H9 (cell line): ENCODE results near the gene SMIM41. TPM values are rescaled to one million over a fixed set of nuclear protein-coding genes. Genes with fewer than 3 reads are reported as not detected.

ENCODE experiments used
- DNase-seq: peaks from one replicate; pipeline ENCODE4 v3.0.0-alpha.2; 2017
- H2AFZ ChIP-seq: one replicate; pipeline ENCODE4 v1.6.1; 2013; ENCODE audit warnings: mild to moderate bottlenecking, low read length, control low read depth, moderate library complexity
- H2AK5ac ChIP-seq: 2 replicates; pipeline ENCODE4 v1.6.1; 2013; ENCODE audit warnings: low read length, control low read depth, mixed read lengths; ENCODE audit not compliant: insufficient read length
- H2BK120ac ChIP-seq: one replicate; pipeline ENCODE4 v1.6.1; 2013; ENCODE audit warnings: low read depth, mild to moderate bottlenecking, low read length, control low read depth, inconsistent platforms; ENCODE audit not compliant: poor library complexity, severe bottlenecking
- H2BK12ac ChIP-seq: 2 replicates; pipeline ENCODE4 v1.6.1; 2013; ENCODE audit warnings: low read length, control low read depth, mixed read lengths, low read depth; ENCODE audit not compliant: insufficient read length
- H2BK15ac ChIP-seq: 2 replicates; pipeline ENCODE4 v1.6.1; 2013; ENCODE audit warnings: low read depth, low read length, control low read depth
- H2BK20ac ChIP-seq: one replicate; pipeline ENCODE4 v1.6.1; 2013; ENCODE audit warnings: low read depth, mild to moderate bottlenecking, low read length, control low read depth, inconsistent platforms; ENCODE audit not compliant: poor library complexity, severe bottlenecking
- H2BK5ac ChIP-seq: 2 replicates; pipeline ENCODE4 v1.6.1; 2013; ENCODE audit warnings: low read length, control low read depth, mixed read lengths; ENCODE audit not compliant: insufficient read length
- H3K14ac ChIP-seq: 2 replicates; pipeline ENCODE4 v1.6.1; 2013; ENCODE audit warnings: low read length, control low read depth; ENCODE audit not compliant: insufficient read depth
- H3K18ac ChIP-seq: 2 replicates; pipeline ENCODE4 v1.6.1; 2013; ENCODE audit warnings: low read depth, mild to moderate bottlenecking, mixed read lengths, low read length, control low read depth; ENCODE audit not compliant: insufficient read length
- H3K23ac ChIP-seq: 2 replicates; pipeline ENCODE4 v1.6.1; 2013; ENCODE audit warnings: low read length, control low read depth, mixed read lengths, low read depth; ENCODE audit not compliant: insufficient read length
- H3K23me2 ChIP-seq: 2 replicates; pipeline ENCODE4 v1.6.1; 2013; ENCODE audit warnings: low read depth, mild to moderate bottlenecking, mixed read lengths, low read length, control low read depth; ENCODE audit not compliant: insufficient read length, poor library complexity, severe bottlenecking
- H3K27ac ChIP-seq: 2 replicates; pipeline ENCODE4 v1.5.1; 2013; ENCODE audit warnings: low read length, control low read depth, mixed read lengths, low read depth; ENCODE audit not compliant: insufficient read length
- H3K27me3 ChIP-seq: 2 replicates; pipeline ENCODE4 v1.6.1; 2013; ENCODE audit warnings: low read length, control low read depth, inconsistent platforms; ENCODE audit not compliant: insufficient read depth
- H3K4ac ChIP-seq: 2 replicates; pipeline ENCODE4 v1.6.1; 2013; ENCODE audit warnings: low read depth, mild to moderate bottlenecking, control low read depth, inconsistent platforms, low read length, moderate library complexity
- H3K4me1 ChIP-seq: 2 replicates; pipeline ENCODE4 v1.6.1; 2013; ENCODE audit warnings: low read length, control low read depth, inconsistent platforms; ENCODE audit not compliant: insufficient read depth
- H3K4me2 ChIP-seq: 2 replicates; pipeline ENCODE4 v1.6.1; 2013; ENCODE audit warnings: low read length, control low read depth, mixed read lengths; ENCODE audit not compliant: insufficient read length, insufficient read depth
- H3K56ac ChIP-seq: 2 replicates; pipeline ENCODE4 v1.6.1; 2013; ENCODE audit warnings: low read depth, mild to moderate bottlenecking, mixed read lengths, low read length, control low read depth; ENCODE audit not compliant: insufficient read length
- H3K79me1 ChIP-seq: 2 replicates; pipeline ENCODE4 v1.6.1; 2013; ENCODE audit warnings: low read depth, mild to moderate bottlenecking, moderate library complexity, low read length, control low read depth, inconsistent platforms; ENCODE audit not compliant: insufficient read depth, poor library complexity, severe bottlenecking
- H3K79me2 ChIP-seq: 2 replicates; pipeline ENCODE4 v1.6.1; 2013; ENCODE audit warnings: low read length, control low read depth, inconsistent platforms; ENCODE audit not compliant: insufficient read depth
- H3K9ac ChIP-seq: 2 replicates; pipeline ENCODE4 v1.6.1; 2013; ENCODE audit warnings: low read length, control low read depth, mixed read lengths; ENCODE audit not compliant: insufficient read length; ENCODE audit errors: extremely low read depth
- H3K9me3 ChIP-seq: one replicate; pipeline ENCODE4 v1.6.1; 2013; ENCODE audit warnings: low read depth, low read length, inconsistent platforms; ENCODE audit not compliant: control insufficient read depth
- H3T11ph ChIP-seq: one replicate; pipeline ENCODE4 v1.6.1; 2013; ENCODE audit warnings: mild to moderate bottlenecking, low read length, control low read depth, inconsistent platforms
- H4K20me1 ChIP-seq: one replicate; pipeline ENCODE4 v1.6.1; 2013; ENCODE audit not compliant: control insufficient read depth, insufficient read length, insufficient read depth
- H4K5ac ChIP-seq: 2 replicates; pipeline ENCODE4 v1.6.1; 2013; ENCODE audit warnings: low read depth, mild to moderate bottlenecking, mixed read lengths, low read length, control low read depth; ENCODE audit not compliant: insufficient read length
- H4K8ac ChIP-seq: replicated peaks from 2 replicates; pipeline ENCODE4 v1.6.1; 2013; ENCODE audit warnings: low read length, control low read depth, mixed read lengths, low read depth; ENCODE audit not compliant: insufficient read length
- H4K91ac ChIP-seq: 2 replicates; pipeline ENCODE4 v1.6.1; 2013; ENCODE audit warnings: low read depth, mild to moderate bottlenecking, moderate library complexity, mixed read lengths, low read length, control low read depth; ENCODE audit not compliant: insufficient read length
- H3K27ac Mint-ChIP-seq, 3 experiments: 2 replicates in 2 of 3; 3 replicates in 1 of 3; pipeline ENCODE4 v1.8.0; 2020 to 2021; ENCODE audit warnings: mixed read lengths in 3 of 3, mild to moderate bottlenecking in 1 of 3, moderate library complexity in 1 of 3
- H3K27me3 Mint-ChIP-seq: 2 replicates; pipeline ENCODE4 v1.8.0; 2021; ENCODE audit warnings: low read depth, mild to moderate bottlenecking, moderate library complexity, mixed read lengths
- H3K36me3 Mint-ChIP-seq, 3 experiments: 2 replicates in 2 of 3; 3 replicates in 1 of 3; pipeline ENCODE4 v1.8.0; 2020 to 2021; ENCODE audit warnings: low read depth in 3 of 3, mixed read lengths in 3 of 3; ENCODE audit not compliant: insufficient read depth in 1 of 3
- H3K4me1 Mint-ChIP-seq, 2 experiments: 2 replicates each; pipeline ENCODE4 v1.8.0; 2020; ENCODE audit warnings: mixed read lengths in 2 of 2
- H3K4me3 Mint-ChIP-seq, 2 experiments: 2 replicates in 1 of 2; 3 replicates in 1 of 2; pipeline ENCODE4 v1.8.0; 2020 to 2021; ENCODE audit warnings: mild to moderate bottlenecking in 2 of 2, mixed read lengths in 2 of 2, moderate library complexity in 1 of 2
- H3K9me3 Mint-ChIP-seq, 2 experiments: 2 replicates in 1 of 2; 3 replicates in 1 of 2; pipeline ENCODE4 v1.8.0; 2020; ENCODE audit warnings: mild to moderate bottlenecking in 2 of 2, mixed read lengths in 2 of 2, moderate library complexity in 1 of 2
- WGBS: extraction: QIAGEN DNeasy Blood & Tissue Kit; methylation state at CpG from one replicate; pipeline ENCODE4 v1.1.7; 2013; ENCODE audit warnings: missing lambda C conversion rate, low lambda C conversion rate, mixed read lengths; ENCODE audit not compliant: insufficient read length; ENCODE audit errors: extremely low coverage; 5-methylcytosine and 5-hydroxymethylcytosine counted together
- total RNA-seq: library from RNA; stranded (reverse); gene quantifications from 2 replicates; pipeline ENCODE4 v1.2.1, GENCODE V29; 2021
- TF ChIP-seq, protein P1 (sequence below): fragments of 200-600 bp; sonication (generic); conservative IDR thresholded peaks from 3 replicates; pipeline ENCODE4 v1.8.0; 2021; ENCODE audit warnings: antibody characterized with exemption, mild to moderate bottlenecking

Gene SMIM41
- total RNA-seq, 1 experiment from 2014 or later: not detected

DNA sequence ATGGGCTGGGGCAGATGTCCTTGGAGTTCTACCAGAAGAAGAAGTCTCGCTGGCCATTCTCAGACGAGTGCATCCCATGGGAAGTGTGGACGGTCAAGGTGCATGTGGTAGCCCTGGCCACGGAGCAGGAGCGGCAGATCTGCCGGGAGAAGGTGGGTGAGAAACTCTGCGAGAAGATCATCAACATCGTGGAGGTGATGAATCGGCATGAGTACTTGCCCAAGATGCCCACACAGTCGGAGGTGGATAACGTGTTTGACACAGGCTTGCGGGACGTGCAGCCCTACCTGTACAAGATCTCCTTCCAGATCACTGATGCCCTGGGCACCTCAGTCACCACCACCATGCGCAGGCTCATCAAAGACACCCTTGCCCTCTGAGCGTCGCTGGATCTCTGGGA, 2.7 kb upstream of the SMIM41 start:
- no peak overlapping the region for H4K91ac ChIP-seq
- H3K4me2 ChIP-seq: no peak overlapping the region
- H2BK5ac ChIP-seq: no peak overlapping the region
- no peak overlapping the region for H3K56ac ChIP-seq
- H4K8ac ChIP-seq: no peak overlapping the region
- H3K27ac ChIP-seq: no peak overlapping the region
- no peak overlapping the region for H3K27ac Mint-ChIP-seq
- H2AK5ac ChIP-seq: no peak overlapping the region
- H3K9ac ChIP-seq: no peak overlapping the region
- no peaks in the 10 kb centered on the region for H4K20me1 ChIP-seq
- H3K79me2 ChIP-seq: no peaks in the 10 kb centered on the region; the same call in 1 of the 2 replicates
- H2BK120ac ChIP-seq: no peak overlapping the region
- no peak for DNase-seq
- H3T11ph ChIP-seq: no peak overlapping the region
- no peak overlapping the region for H2BK15ac ChIP-seq
- no peak overlapping the region for H3K4ac ChIP-seq
- no peak overlapping the region for H2BK12ac ChIP-seq
- no peaks in the 10 kb centered on the region for H3K9me3 ChIP-seq
- peaks cover 4 to 7% of the 10 kb centered on the region in 2 experiments for H3K4me1 Mint-ChIP-seq
- H3K23me2 ChIP-seq: no peaks in the 10 kb centered on the region
- no peak overlapping the region for H2BK20ac ChIP-seq
- no peak overlapping the region for H3K18ac ChIP-seq
- H2AFZ ChIP-seq: no peak overlapping the region
- H3K14ac ChIP-seq: no peak overlapping the region
- H3K27me3 ChIP-seq: no peaks in the 10 kb centered on the region
- peaks cover 41 to 68% (median 57%) of the 10 kb centered on the region in 3 experiments; a peak in 6 of 7 replicates for H3K36me3 Mint-ChIP-seq
- no peak overlapping the region for H3K4me3 Mint-ChIP-seq
- H3K9me3 Mint-ChIP-seq: no peaks in the 10 kb centered on the region
- no peaks in the 10 kb centered on the region for H3K27me3 Mint-ChIP-seq
- no peak overlapping the region for H3K23ac ChIP-seq
- no CpG with 5 or more reads among the region's 16 CpGs for WGBS
- H3K79me1 ChIP-seq: no peaks in the 10 kb centered on the region
- H4K5ac ChIP-seq: no peak overlapping the region
- no peaks in the 10 kb centered on the region for H3K4me1 ChIP-seq
- TF ChIP-seq, protein P1, sequence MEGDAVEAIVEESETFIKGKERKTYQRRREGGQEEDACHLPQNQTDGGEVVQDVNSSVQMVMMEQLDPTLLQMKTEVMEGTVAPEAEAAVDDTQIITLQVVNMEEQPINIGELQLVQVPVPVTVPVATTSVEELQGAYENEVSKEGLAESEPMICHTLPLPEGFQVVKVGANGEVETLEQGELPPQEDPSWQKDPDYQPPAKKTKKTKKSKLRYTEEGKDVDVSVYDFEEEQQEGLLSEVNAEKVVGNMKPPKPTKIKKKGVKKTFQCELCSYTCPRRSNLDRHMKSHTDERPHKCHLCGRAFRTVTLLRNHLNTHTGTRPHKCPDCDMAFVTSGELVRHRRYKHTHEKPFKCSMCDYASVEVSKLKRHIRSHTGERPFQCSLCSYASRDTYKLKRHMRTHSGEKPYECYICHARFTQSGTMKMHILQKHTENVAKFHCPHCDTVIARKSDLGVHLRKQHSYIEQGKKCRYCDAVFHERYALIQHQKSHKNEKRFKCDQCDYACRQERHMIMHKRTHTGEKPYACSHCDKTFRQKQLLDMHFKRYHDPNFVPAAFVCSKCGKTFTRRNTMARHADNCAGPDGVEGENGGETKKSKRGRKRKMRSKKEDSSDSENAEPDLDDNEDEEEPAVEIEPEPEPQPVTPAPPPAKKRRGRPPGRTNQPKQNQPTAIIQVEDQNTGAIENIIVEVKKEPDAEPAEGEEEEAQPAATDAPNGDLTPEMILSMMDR: no peak
